PC-3 (cell line): ENCODE results near the gene YBX2.

Experiments used
- EZH2 ChIP-seq: fragments of 300-600 bp; sonication (generic); IDR thresholded peaks from one replicate; pipeline ENCODE4 v1.6.1; 2017; ENCODE audit warnings: antibody characterized with exemption, mild to moderate bottlenecking, low read length; ENCODE audit not compliant: unreplicated experiment
- EZH2phosphoT487 ChIP-seq: fragments of 300-600 bp; sonication (generic); IDR thresholded peaks from 2 replicates; pipeline ENCODE4 v1.6.1; 2018; ENCODE audit warnings: mild to moderate bottlenecking, antibody characterized with exemption, low read length, borderline replicate concordance
- TF ChIP-seq, protein P1 (sequence below): fragments of 300-600 bp; sonication (generic); conservative IDR thresholded peaks from 2 replicates; pipeline ENCODE4 v1.5.1; 2017; ENCODE audit warnings: antibody characterized with exemption, low read depth, mild to moderate bottlenecking, low read length

DNA sequence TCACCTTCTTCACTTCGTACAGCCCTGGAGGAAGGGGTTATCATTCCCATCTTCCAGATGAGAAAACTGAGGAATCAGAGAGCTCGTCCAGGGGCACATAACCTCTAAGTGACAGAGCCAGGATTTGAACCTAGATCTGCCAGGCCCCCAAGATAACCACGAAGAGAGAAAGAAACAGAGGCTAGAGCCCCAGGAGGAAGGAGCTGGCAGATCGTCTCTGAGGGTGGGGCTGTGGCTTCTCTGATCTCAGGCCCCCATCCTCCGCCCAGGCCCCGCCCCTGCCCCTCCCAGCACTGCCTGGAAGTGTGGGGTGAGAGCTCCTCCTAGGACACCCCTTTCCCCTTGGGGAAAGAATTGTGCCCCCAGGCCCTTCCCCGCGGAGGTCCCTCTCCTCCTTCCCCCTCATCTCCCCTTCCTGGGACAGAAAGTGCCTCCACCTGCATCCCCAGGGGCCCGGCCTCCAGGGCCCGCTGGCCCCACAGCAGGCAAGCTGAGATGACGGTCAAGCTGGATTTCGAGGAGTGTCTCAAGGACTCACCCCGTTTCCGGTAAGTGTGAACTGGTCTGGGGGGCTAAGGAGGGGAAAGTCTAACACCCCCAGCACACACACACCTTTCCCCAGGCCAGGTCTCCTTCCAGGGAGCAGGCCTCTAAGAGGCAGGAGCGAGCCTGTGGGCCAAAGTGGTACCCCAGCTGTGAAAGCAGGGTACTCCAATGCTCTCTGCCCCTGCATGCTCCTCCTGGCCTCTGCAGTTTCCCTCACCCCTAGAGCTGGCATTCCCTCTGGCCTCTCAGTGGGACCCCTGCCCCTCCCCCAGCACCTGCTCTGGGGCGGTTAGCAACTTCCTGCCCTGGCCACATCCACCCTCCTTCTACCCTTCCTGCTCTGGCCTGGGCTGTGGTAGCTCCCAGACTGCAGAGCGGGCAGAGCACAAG lies 42.1 kb upstream of the YBX2 start, which contains the start of gene ACAP1:
- TF ChIP-seq, protein P1, sequence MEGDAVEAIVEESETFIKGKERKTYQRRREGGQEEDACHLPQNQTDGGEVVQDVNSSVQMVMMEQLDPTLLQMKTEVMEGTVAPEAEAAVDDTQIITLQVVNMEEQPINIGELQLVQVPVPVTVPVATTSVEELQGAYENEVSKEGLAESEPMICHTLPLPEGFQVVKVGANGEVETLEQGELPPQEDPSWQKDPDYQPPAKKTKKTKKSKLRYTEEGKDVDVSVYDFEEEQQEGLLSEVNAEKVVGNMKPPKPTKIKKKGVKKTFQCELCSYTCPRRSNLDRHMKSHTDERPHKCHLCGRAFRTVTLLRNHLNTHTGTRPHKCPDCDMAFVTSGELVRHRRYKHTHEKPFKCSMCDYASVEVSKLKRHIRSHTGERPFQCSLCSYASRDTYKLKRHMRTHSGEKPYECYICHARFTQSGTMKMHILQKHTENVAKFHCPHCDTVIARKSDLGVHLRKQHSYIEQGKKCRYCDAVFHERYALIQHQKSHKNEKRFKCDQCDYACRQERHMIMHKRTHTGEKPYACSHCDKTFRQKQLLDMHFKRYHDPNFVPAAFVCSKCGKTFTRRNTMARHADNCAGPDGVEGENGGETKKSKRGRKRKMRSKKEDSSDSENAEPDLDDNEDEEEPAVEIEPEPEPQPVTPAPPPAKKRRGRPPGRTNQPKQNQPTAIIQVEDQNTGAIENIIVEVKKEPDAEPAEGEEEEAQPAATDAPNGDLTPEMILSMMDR = no peak
- TF ChIP-seq EZH2phosphoT487 (no peak), EZH2 (no peak)
